Pancreas (tissue), 10 donors: ENCODE measurements around the gene SEM1. TPM values are rescaled to one million over a fixed set of nuclear protein-coding genes. Genes with fewer than 3 reads are reported as not detected.

ENCODE experiments used
- ATAC-seq, 4 donors: fragments of 200-7000 bp; cut with Tn5 transposase; one replicate each; pipeline versions ENCODE4 v1.8.0 to v1.9.1; 2020; ENCODE audit warnings: mild to moderate bottlenecking in 4 of 4, moderate library complexity in 4 of 4
- DNase-seq, 6 donors: peaks; one replicate each; pipeline ENCODE4 v3.0.0-alpha.2; 2020
- FAIRE-seq: peaks from 2 replicates; lab custom pipeline; 2012; peaks lifted over from hg19 to GRCh38; lab: Jason Lieb, UNC
- H3K27ac ChIP-seq, 4 donors: fragments of 200-600 bp; sonication (generic); 1 replicate in 3 of 4; 2 replicates in 1 of 4; pipeline versions ENCODE4 v1.5.0 to v1.8.0; 2020
- H3K27me3 ChIP-seq, 4 donors: fragments of 200-600 bp; one replicate each; pipeline ENCODE4 v1.8.0; 2021
- H3K36me3 ChIP-seq, 3 donors: fragments of 200-600 bp; sonication (generic) in 1 of 3; one replicate each; pipeline versions ENCODE4 v1.5.0 to v1.8.0; 2020 to 2021
- H3K4me1 ChIP-seq, 3 donors: fragments of 200-600 bp; one replicate each; pipeline ENCODE4 v1.8.0; 2021
- H3K4me3 ChIP-seq, 4 donors: fragments of 200-600 bp; sonication (generic) in 2 of 4; one replicate each; pipeline versions ENCODE4 v1.5.0 to v1.8.0; 2020 to 2021
- H3K9me3 ChIP-seq, 4 donors: fragments of 200-600 bp; one replicate each; pipeline ENCODE4 v1.8.0; 2021
- WGBS, 2 donors: extraction: QIAGEN DNeasy Blood & Tissue Kit; methylation state at CpG; one replicate each; pipeline ENCODE4 v1.1.7; 2013; 5-methylcytosine and 5-hydroxymethylcytosine counted together
- intact Hi-C, 3 donors: fragments of 100-400 bp; cut with DNase I; formaldehyde crosslinking; loops; one replicate each; pipeline versions ENCODE4 v1.11.1 to v1.14.2; 2022
- polyA plus RNA-seq, 2 donors: library from polyadenylated mRNA; stranded (reverse); fragments of 200-250 nt; gene quantifications; one replicate each; pipeline ENCODE4 v1.2.3, GENCODE V29; 2013
- total RNA-seq, 6 donors: library from RNA; stranded (reverse); fragmentation: NEBNext Ultra II Directional in 4 of 6; extraction: Animal tissue kit (Norgen Biotek cat#: 25700) in 4 of 6; gene quantifications; one replicate each; pipeline versions ENCODE4 v1.2.1 to v1.2.4, GENCODE V29; 2021 to 2023
- TF ChIP-seq, protein P1 (sequence below), 4 donors: fragments of 200-600 bp; sonication (generic) in 3 of 4; IDR thresholded peaks; one replicate each; pipeline versions ENCODE4 v1.5.0 to v1.8.0; 2021; ENCODE audit warnings: antibody characterized with exemption in 4 of 4
- donor health status: healthy with polysubstance abuse.
- donor health status: DM: no; HTN: no; CAD: no; lungs with moderate emphysema.
- donor health status: DM: no; HTN: no; CAD: no.
- donor health status: control.
- donor health status: control.
- donor health status: Bipolar disorder and iron deficiency.
- donor health status: DM: yes; HTN: yes; CAD: no.
- donor health status: DM: no; HTN: no; CAD: no.
- donor health status: DM: no; HTN: no; CAD: no.
- donor health status: DM: yes; HTN: yes; CAD: no.

Gene SEM1
- total and polyA plus RNA-seq, 8 donors, result 10.1 to 57.8 (median 13.4) TPM

DNA sequence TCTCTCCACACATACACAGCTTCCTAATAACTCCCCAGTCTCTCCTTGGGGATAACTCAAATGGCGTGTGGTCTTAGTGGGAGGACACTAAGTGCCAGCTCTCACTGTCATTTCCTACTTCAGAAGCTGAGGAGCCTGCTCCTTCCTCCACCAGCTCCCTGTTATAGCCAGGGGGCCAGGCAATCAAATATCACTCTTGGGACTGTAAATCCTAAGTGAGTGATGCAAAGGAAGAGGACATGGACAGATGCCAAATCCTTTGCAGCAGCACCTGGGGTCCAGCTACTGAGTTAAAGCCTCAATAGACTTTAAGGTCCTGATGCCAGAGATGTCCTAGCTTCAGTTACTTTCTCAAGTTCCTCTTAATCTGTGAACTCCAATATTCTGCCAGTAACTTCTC, 34.1 kb downstream of the SEM1 start:
- H3K36me3 ChIP-seq, result no peaks in the 10 kb centered on the region
- H3K4me1 ChIP-seq, result no peaks in the 10 kb centered on the region
- TF ChIP-seq, protein P1, sequence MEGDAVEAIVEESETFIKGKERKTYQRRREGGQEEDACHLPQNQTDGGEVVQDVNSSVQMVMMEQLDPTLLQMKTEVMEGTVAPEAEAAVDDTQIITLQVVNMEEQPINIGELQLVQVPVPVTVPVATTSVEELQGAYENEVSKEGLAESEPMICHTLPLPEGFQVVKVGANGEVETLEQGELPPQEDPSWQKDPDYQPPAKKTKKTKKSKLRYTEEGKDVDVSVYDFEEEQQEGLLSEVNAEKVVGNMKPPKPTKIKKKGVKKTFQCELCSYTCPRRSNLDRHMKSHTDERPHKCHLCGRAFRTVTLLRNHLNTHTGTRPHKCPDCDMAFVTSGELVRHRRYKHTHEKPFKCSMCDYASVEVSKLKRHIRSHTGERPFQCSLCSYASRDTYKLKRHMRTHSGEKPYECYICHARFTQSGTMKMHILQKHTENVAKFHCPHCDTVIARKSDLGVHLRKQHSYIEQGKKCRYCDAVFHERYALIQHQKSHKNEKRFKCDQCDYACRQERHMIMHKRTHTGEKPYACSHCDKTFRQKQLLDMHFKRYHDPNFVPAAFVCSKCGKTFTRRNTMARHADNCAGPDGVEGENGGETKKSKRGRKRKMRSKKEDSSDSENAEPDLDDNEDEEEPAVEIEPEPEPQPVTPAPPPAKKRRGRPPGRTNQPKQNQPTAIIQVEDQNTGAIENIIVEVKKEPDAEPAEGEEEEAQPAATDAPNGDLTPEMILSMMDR (IDR thresholded peaks at IDR 0.05), result no peak
- no peaks in the 10 kb centered on the region for H3K9me3 ChIP-seq
- WGBS, 2 donors, result 92% methylated on average over 1 of the region's 1 CpG
- FAIRE-seq (no peak), ATAC-seq (no peak), DNase-seq (no peak)
- no peak overlapping the region for H3K4me3 ChIP-seq
- no peak overlapping the region for H3K27ac ChIP-seq
- H3K27me3 ChIP-seq, result no peaks in the 10 kb centered on the region
- intact Hi-C loops, result no loop called here

DNA sequence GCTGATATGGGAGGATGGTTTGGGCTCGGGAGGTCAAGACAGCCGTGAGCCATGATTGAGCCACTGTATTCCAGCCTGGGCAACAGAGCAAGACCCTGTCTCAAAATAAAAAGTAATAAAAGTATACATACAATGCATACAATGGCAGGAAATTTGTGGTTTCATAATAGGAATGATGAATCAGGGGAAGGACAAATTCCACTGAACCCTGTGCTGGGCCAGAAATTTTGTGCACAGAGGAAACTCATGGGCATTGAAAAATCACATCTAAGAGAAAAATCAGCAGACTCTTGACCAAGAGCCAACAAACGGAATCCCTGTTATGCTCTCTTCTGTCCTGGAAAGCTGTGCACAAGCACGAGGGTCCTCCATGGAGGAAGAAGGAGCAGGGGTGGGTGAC, 35.1 kb downstream of the SEM1 start:
- TF ChIP-seq, protein P1 (IDR thresholded peaks at IDR 0.05), result no peak
- no peak for DNase-seq
- no peak overlapping the region for H3K4me3 ChIP-seq
- no peaks in the 10 kb centered on the region for H3K36me3 ChIP-seq
- H3K27ac ChIP-seq, result no peak overlapping the region
- no peak for ATAC-seq
- intact Hi-C loops, result no loop called here
- WGBS, 2 donors, result 91 to 95% methylated on average over 4 of the region's 4 CpGs
- H3K27me3 ChIP-seq, result no peaks in the 10 kb centered on the region
- H3K9me3 ChIP-seq, result no peaks in the 10 kb centered on the region
- H3K4me1 ChIP-seq, result no peaks in the 10 kb centered on the region
- no peak for FAIRE-seq

DNA sequence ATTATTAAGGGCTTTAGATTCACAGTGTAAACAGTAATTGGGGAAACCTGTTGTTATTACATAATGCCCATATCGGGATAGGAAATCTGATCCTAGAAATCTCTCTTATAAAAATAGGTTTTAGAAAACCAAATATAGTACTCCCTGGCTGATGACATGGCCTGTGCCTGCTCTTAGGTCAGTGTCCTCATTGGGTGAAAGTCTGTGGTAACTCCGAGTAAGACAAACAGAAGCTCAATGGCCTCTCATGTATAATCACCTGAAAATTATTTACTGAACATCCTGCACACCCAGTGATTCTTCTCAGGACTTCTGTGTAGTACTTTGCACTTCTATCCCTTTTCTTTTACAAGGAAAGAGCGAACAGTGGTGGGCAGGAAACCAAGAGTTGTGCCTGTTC, 37.8 kb downstream of the SEM1 start:
- no peak for DNase-seq
- no peaks in the 10 kb centered on the region for H3K27me3 ChIP-seq
- TF ChIP-seq, protein P1 (IDR thresholded peaks at IDR 0.05), result no peak
- intact Hi-C loops, result no loop called here
- no peak overlapping the region for H3K27ac ChIP-seq
- H3K4me3 ChIP-seq, result no peak overlapping the region
- H3K9me3 ChIP-seq, result no peaks in the 10 kb centered on the region
- no peaks in the 10 kb centered on the region for H3K4me1 ChIP-seq
- no peak for FAIRE-seq
- no peaks in the 10 kb centered on the region for H3K36me3 ChIP-seq
- WGBS, 2 donors, result 96 to 99% methylated on average over 3 of the region's 3 CpGs
- ATAC-seq, result no peak

DNA sequence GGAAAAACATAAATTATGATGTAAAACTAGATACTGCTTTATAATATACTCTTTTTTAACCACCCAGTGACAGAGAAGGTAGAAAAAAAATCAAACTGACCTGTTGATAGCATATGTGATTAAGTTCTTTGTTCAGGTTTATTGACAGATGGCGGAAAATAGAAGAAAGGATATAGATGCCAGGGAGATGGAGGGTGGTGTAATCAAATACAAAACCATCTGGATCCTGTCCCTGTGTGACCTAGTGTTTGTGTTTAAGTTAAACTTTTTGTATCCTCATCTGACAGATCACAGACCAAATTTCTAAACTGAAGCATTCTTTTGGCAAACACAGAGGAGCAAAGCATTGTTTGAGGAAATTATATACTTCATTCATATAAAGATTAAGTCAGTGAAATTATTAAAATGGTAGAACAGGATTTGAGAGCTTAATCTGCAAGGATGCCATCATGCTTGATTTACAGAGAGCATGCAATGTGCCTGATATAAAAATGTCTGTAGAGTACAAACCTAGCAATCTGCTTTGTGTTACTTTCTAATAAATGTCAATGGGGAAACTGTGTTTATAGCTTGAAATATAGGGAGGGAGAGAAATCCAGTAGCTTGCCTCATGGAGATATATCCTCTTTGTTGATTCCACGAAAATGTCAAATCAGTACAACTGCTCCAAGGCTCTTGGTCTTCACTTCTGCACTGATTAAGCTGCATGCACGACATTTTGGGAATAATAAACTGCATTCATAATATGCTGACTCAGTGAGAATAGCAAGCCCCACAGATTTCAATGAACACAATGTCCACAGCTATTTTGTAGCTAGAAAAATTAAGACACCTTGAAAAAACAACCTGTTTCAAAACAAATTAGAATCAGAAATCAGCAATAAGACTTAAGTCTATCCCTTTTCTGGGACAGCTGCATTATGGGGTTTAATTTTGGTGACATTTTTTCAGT, 39.0 kb downstream of the SEM1 start:
- WGBS, 2 donors, result 90 to 91% methylated on average over 3 of the region's 3 CpGs

More for the DNA sequence above, 39.0 kb downstream of the SEM1 start:
- no peak overlapping the region for H3K27ac ChIP-seq
- H3K9me3 ChIP-seq, result no peaks in the 10 kb centered on the region
- H3K27me3 ChIP-seq, result no peaks in the 10 kb centered on the region
- H3K4me1 ChIP-seq, result no peaks in the 10 kb centered on the region
- intact Hi-C loops, result no loop called here
- no peak for ATAC-seq
- no peak for DNase-seq
- TF ChIP-seq, protein P1 (IDR thresholded peaks at IDR 0.05), result no peak
- H3K36me3 ChIP-seq, result no peaks in the 10 kb centered on the region
- no peak overlapping the region for H3K4me3 ChIP-seq
- FAIRE-seq, result peak; percentile 84
